Fibroblast of lung (primary cell): Measurements from ENCODE around the gene CCDC69. TPM values are rescaled to one million over a fixed set of nuclear protein-coding genes. Genes with fewer than 3 reads are reported as not detected.

Source experiments
- DNase-seq, 2 donors: peaks; one replicate each; pipeline versions ENCODE4 v3.0.0 to v3.0.0-alpha.2; 2010; ENCODE audit warnings: low read depth in 2 of 2
- H2AFZ ChIP-seq: 2 replicates; pipeline ENCODE4 v1.5.1; 2012; ENCODE audit warnings: low read length, control low read depth, inconsistent platforms
- H3K27ac ChIP-seq: 2 replicates; pipeline ENCODE4 v1.5.1; 2011; ENCODE audit warnings: low read length, control low read depth; ENCODE audit not compliant: insufficient read depth
- H3K27me3 ChIP-seq: 2 replicates; pipeline ENCODE4 v1.5.1; 2011; ENCODE audit warnings: mild to moderate bottlenecking, low read length; ENCODE audit not compliant: control insufficient read depth, insufficient read depth
- H3K36me3 ChIP-seq: 2 replicates; pipeline ENCODE4 v1.5.1; 2011; ENCODE audit warnings: low read length; ENCODE audit not compliant: control insufficient read depth, insufficient read depth
- H3K4me1 ChIP-seq: 2 replicates; pipeline ENCODE4 v1.5.1; 2011; ENCODE audit warnings: low read length; ENCODE audit not compliant: control insufficient read depth, insufficient read depth; ENCODE audit errors: extremely low read depth
- H3K4me2 ChIP-seq: 2 replicates; pipeline ENCODE4 v1.5.1; 2011; ENCODE audit warnings: low read length, control low read depth; ENCODE audit not compliant: insufficient read depth; ENCODE audit errors: extremely low read depth
- H3K4me3 ChIP-seq, 4 experiments: fragments of 200-600 bp in 1 of 4; sonication (generic) in 1 of 4; replicated peaks in 1 of 4; 2 replicates each; pipeline ENCODE4 v1.5.1; 2011 to 2016; ENCODE audit warnings: low read length in 4 of 4, low read depth in 3 of 4, mild to moderate bottlenecking in 3 of 4, control low read depth in 2 of 4, inconsistent platforms in 1 of 4, mixed read lengths in 1 of 4; ENCODE audit not compliant: insufficient read depth in 1 of 4; ENCODE audit errors: control extremely low read depth in 1 of 4
- H3K79me2 ChIP-seq: 2 replicates; pipeline ENCODE4 v1.5.1; 2012; ENCODE audit warnings: mild to moderate bottlenecking, low read length, inconsistent platforms; ENCODE audit not compliant: control insufficient read depth, insufficient read depth
- H3K9ac ChIP-seq: 2 replicates; pipeline ENCODE4 v1.5.1; 2011; ENCODE audit warnings: mild to moderate bottlenecking, low read length, control low read depth; ENCODE audit not compliant: insufficient read depth
- H3K9me3 ChIP-seq: 2 replicates; pipeline ENCODE4 v1.5.1; 2012; ENCODE audit warnings: low read depth, low read length; ENCODE audit not compliant: control insufficient read depth, insufficient read depth
- H4K20me1 ChIP-seq: 2 replicates; pipeline ENCODE4 v1.5.1; 2011; ENCODE audit warnings: low read length; ENCODE audit not compliant: control insufficient read depth, insufficient read depth; ENCODE audit errors: extremely low read depth
- CTCF ChIP-seq, 2 donors: IDR thresholded peaks in 1 of 2; conservative IDR thresholded peaks in 1 of 2; 1 replicate in 1 of 2; 2 replicates in 1 of 2; pipeline ENCODE4 v1.5.1; 2011 to 2012; ENCODE audit warnings: low read length in 2 of 2, control low read depth in 1 of 2, inconsistent platforms in 1 of 2, low read depth in 1 of 2, mild to moderate bottlenecking in 1 of 2
- EZH2 ChIP-seq: IDR thresholded peaks from 2 replicates; pipeline ENCODE4 v1.5.1; 2012; ENCODE audit warnings: low read length, control low read depth, mild to moderate bottlenecking; ENCODE audit errors: missing control alignments
- polyA plus RNA-seq, 2 donors: library from polyadenylated mRNA; depleted of rRNA in 1 of 2; stranded (reverse) in 1 of 2; unstranded in 1 of 2; fragments of >200 nt; gene quantifications; 2 replicates each; pipeline ENCODE4 v1.2.1, GENCODE V29; 2011 to 2012; ENCODE audit warnings: missing spikeins in 1 of 2
- total RNA-seq: library from RNA; depleted of rRNA; stranded (reverse); fragments of >200 nt; gene quantifications from 2 replicates; pipeline ENCODE4 v1.2.1, GENCODE V29; 2014

Gene CCDC69
- total and polyA plus RNA-seq, 2 donors (not counting 1 experiment from before 2014, with no cell fraction given) = 1.5 to 4.0 TPM

- TF ChIP-seq CTCF (conservative IDR thresholded peaks at IDR 0.05 in 1 of 2, IDR thresholded peaks at IDR 0.05 in 1 of 2; ENCODE audit: low read depth in 1 of 2, low read length in 2 of 2) (no peak), EZH2 (no peak)
- no peak overlapping the region for H2AFZ ChIP-seq
- no peaks in the 10 kb centered on the region for H3K79me2 ChIP-seq
- H3K27me3 ChIP-seq = no peaks in the 10 kb centered on the region
- H3K4me3 ChIP-seq = no peak overlapping the region
- H3K4me1 ChIP-seq = no peaks in the 10 kb centered on the region
- no peak for DNase-seq
- H3K27ac ChIP-seq = no peak overlapping the region
- H3K36me3 ChIP-seq = no peaks in the 10 kb centered on the region
- H4K20me1 ChIP-seq = no peaks in the 10 kb centered on the region
- no peaks in the 10 kb centered on the region for H3K9me3 ChIP-seq
- no peak overlapping the region for H3K4me2 ChIP-seq
- no peak overlapping the region for H3K9ac ChIP-seq
Observed at GRCh38 chr5:151191661-151192060, 32.2 kb downstream of the CCDC69 start.

- Histone ChIP-seq H3K27ac (no peak overlapping the region), H3K4me1 (no peaks in the 10 kb centered on the region), H3K9me3 (no peaks in the 10 kb centered on the region), H3K4me3 (no peak overlapping the region), H2AFZ (no peak overlapping the region), H3K9ac (no peak overlapping the region), H3K27me3 (no peaks in the 10 kb centered on the region), H4K20me1 (no peaks in the 10 kb centered on the region), H3K36me3 (no peaks in the 10 kb centered on the region), H3K79me2 (no peaks in the 10 kb centered on the region), H3K4me2 (no peak overlapping the region)
- TF ChIP-seq EZH2 = no peak
- TF ChIP-seq CTCF (conservative IDR thresholded peaks at IDR 0.05 in 1 of 2, IDR thresholded peaks at IDR 0.05 in 1 of 2; ENCODE audit: low read depth in 1 of 2, low read length in 2 of 2) = no peak
- DNase-seq = no peak
Observed at GRCh38 chr5:151189151-151189550, 34.7 kb downstream of the CCDC69 start.

GRCh38 chr5:151186538-151186937, 37.4 kb downstream of the CCDC69 start:
- Histone ChIP-seq H3K79me2 (no peaks in the 10 kb centered on the region), H3K9ac (no peak overlapping the region), H4K20me1 (no peaks in the 10 kb centered on the region), H3K27ac (no peak overlapping the region), H3K4me2 (no peak overlapping the region), H3K4me3 (no peak overlapping the region), H3K27me3 (no peaks in the 10 kb centered on the region), H3K36me3 (no peaks in the 10 kb centered on the region), H2AFZ (no peak overlapping the region), H3K9me3 (no peaks in the 10 kb centered on the region), H3K4me1 (no peaks in the 10 kb centered on the region)
- no peak for DNase-seq
- TF ChIP-seq CTCF (conservative IDR thresholded peaks at IDR 0.05 in 1 of 2, IDR thresholded peaks at IDR 0.05 in 1 of 2; ENCODE audit: low read depth in 1 of 2, low read length in 2 of 2) = no peak
